Endothelial cell of hepatic sinusoid (primary cell): ENCODE measurements around the gene CILP2.

Source experiments
- in situ Hi-C: cut with HindIII; loops from 2 replicates; pipeline ENCODE4 v1.10.0; 2017; ENCODE audit warnings: low sequenced_read_pairs

CILP2 gene

DNA sequence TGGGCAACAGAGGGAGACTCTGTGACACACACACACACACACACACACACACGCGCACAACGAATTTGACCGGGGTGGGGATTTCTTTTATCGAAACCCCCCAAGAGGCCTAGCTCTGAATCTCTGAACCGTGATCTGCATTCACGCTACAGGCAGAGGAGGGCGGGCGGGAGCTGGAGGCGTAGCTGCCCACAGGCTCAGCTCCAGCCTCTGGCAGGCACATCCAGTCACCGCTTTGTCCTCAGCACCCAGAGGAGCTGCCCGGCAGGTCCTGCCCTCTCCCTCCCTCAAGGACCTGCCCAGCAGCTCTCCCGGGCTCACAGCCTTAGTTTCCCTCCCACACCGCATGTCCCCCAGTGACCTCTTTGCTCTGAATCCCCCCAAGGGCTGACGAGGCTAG is 20.0 kb downstream of the CILP2 start:
- in situ Hi-C loops, result no loop called here

DNA sequence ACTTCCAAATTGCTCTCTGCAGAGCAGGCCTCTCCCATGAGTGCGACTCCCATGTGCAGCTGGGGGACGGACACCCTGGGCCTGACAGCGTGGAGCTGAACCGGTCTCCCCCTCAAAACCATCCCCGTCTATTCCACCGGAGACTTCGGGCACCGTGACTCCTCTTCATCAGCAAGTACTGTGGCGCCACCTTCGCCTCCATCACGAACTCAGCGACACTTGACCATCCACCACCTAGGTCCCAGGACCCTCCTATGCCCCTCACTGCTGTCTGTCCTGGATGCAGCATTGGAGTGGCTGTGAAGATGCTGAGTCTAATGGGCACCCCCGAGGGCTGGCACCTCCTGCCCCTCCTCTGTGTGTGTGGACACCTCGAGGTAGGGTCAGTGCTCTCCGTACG is 20.6 kb downstream of the CILP2 start:
- in situ Hi-C loops, result no loop called here

DNA sequence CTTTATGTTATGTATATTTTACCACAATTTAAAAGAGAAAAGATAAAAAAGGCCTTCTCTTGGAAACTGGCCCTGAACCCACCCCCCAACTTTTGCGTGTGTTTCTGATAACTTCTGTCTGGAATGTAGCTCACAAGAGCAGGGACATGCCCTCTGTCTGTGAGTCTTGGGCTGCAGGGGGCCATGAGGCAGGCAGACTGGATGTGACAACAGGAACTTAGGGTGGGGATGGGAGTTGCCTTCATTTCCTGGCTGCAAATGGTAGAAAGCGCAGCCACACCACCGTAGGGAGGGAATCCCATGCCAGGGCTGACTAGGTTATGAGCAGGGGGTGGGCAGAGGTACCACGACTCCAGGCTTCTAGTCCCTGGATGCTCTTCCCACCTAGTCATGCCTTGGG is 21.9 kb downstream of the CILP2 start:
- in situ Hi-C loops, result no loop called here

DNA sequence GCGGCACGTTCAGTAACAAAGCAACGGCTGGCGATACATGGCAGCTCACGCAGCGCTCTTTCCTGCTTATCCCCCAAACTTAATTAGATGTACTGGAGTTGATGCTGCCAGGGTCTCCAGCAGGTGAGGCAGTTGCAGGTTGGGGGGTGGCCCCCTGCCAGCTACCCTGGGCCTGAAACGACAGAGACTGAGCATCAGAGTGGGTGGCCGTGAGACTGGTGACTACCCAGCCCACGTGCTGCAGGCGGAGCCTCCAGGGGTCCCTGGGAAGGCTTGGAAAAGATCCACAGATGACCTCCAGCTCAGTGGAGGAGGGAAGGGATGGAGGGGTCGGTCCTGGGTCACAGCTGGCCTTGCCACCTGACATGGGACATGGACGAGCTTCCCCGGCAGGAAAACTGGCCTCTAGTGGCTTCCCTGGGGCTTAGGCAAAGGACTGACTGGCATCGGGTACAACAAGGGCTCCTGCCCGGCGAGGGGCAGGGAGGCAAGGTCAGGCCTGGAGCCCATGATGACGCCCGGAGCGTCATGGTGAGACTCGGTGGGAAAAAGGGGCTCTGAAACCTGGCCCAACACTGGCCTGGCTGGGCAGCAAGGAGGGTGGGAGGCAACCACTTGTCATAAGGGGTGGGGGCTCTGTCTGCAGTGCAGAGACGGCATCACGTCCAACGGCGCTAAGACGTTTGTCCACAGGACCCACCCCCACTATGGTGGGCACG is 24.0 kb downstream of the CILP2 start:
- in situ Hi-C loops, result no loop called here

DNA sequence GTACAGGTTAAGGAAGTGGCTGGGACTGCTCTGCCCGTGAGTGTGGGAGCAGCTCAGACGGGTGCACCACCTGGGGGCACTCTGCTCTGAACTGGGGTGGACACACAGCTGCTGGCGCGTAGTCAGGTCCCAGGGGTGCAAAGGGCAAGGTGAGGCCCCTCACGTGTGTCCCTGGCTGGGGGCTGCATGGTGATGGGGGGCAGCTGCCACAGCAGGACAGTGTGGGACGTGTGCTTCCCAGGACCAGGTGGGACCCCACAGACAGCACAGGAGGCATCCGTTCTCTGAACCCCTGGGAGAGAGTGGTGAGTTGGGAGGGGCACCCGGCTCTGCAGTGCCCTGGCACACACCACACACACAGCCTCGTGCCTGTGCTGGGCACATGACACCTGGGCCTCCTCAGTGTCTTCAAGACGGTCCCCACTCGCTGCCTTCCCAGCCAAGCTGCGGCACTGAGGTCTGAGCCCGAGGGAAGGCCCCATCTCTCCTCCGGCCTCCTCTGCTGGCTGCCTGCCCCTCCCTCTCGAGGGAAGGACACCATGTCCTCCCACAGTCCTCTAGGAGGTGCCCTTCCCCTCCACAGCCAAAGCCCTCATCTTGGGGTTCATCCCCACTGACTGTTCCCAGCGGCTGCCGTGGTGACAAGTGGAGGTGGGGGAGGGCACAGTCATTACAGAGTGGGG is 24.7 kb downstream of the CILP2 start:
- in situ Hi-C loops, result no loop called here

DNA sequence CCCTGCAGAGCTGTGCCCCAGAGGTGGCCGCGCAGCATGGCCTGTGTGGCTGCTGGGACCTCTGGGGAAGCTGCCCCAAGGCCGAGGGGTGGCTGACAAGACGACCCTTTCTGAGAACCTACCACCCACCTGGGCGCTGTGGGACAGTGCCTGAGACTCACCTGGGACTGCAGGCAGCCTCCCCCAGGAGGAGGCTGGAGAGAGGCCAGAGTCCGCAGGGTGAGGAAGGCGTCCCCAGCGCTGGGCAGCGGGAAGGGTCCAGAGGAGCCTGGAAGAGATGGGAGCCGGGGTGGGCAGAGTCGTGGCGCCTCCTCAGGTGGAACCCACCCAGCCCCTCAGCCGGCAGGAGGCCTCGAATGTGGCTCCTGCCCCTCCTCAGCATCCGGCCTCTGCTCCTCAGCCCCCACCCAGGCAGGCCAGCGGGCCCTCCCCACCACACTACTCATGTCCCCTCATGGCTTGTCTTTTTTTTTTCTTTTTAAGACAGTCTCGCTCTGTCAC is 25.3 kb downstream of the CILP2 start:
- in situ Hi-C loops, result no loop called here

DNA sequence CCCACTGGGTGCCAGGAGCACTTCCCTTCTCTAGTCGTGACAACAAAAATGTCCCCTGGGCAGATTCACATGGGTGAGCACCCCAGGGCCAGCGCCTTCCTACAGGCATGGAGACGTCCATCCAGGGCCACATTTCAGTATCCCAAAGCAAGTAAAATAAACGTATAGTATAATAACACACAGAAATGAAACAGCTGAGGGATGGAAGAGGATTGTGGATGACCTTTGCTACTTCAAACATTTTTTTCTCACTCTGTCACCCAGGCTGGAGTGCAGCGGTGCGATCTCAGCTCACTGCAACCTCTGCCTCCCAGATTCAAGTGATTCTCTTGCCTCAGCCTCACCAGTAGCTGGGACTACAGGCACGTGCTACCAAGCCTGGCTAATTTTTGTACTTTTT is 28.2 kb downstream of the CILP2 start:
- in situ Hi-C loops, result no loop called here

DNA sequence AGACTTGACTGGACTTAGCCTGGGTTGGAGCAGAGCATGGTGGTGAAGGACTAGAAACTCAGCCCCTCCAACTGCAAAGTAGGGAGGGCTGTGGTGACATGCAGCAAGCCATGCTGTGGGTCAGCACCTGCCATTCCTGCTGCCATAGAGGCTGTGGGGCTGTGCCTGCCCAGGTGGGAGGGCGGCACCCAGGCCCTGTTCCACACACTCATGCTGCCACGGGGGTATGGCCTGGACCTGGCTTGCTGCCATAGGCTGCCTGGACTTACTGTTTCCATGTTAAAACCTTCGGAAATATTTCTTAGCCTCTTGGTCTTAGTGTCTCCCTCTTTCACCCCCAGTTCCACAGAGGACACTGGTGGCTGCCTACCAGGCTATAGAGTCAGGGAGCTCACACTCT is 29.3 kb downstream of the CILP2 start:
- in situ Hi-C loops, result no loop called here

DNA sequence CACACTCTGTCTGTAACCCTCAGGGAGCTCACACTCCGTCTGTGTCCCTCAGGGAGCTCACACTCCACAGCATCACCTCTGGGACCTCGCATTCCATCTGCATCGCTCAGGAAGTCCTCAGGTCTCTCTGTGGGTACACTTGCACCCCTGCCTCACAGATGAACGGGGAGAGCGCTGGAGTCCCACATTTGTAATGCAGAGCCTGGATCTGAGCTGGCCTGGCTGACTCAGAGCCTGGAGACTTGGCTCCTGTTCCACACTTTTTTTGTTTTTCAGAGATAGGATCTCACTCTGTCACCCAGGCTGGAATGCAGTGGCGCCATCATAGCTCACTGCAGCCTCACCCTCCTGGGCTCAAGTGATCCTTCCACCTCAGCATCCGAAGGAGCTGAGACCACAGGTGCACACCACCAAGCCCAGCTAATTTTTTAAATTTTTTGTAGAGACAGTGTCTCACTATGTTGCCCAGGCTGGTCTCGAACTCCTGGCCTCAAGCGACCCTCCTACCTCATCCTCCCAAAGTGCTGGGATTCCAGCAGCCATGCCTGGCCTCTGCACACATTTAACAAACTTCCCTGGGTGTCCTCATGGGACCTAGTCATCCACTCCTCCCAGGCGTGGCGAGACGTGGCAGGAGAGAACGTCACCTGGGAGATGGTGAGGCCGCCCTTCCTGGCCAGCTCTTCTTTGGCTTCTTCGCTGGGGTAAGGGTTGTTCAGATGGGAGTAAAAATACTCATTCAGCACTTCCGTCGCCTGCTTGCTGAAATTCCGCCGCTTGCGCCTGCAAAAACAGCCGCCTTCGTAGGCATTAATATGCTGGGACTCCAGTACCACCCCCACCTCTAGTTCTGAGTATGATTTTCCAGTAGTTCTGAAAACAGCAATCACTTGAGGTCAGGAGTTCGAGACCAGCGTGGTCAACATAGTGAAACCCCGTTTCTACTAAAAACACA is 31.0 kb downstream of the CILP2 start:
- in situ Hi-C loops, result no loop called here

DNA sequence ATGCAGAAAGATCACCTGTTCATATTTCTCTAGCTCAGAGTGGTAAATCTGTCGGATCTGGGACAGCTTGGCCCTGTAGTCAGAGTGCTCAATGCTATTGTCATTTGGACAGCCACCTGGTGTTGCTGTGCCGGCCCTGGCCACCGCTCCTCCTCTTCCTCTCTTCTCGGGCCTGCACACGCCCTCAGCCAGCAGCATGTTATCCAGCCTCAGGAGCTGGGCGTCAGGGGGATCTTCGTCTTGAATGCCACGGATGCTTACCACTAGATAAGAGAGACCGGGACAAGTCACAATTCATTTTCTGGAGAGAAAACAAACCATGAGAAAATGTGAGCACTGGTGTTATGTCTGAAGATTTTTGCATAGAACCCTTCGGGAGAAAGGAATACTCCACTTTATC is 32.5 kb downstream of the CILP2 start:
- in situ Hi-C loops, result no loop called here

DNA sequence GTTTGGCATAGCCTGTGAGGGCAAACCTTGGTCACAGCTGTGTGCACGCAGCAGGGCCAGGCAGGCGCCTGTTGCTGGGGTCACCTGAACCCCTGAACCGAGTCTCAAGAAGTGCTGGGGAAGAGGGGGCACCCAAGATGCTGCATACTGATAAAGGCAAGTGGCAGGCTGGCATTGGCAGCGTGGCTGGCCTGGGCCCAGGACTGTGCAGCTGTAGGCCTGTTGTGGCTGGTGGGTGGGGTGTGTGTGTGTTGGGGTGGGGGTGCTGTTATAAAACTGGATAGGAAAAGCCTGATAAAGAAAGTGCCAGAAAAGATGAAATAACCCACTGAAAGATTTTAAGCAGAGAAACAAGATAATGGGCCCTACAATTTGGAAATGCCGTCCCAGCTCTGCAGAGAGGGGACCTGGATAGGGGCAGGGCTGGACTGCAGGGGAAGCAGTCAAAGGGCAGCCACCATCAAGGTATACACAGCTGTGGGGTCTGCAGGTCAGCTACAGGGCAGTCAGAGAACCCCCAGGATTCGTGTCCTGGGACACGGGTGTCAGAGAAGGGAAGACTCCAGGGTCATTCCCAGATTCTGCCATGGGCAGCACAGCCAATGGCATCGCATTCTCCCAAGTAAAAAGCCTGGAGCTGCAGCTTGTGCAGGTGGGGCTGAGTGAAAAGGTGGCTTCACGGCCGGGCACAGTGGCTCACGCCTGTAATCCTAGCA is 33.2 kb downstream of the CILP2 start:
- in situ Hi-C loops, result no loop called here

DNA sequence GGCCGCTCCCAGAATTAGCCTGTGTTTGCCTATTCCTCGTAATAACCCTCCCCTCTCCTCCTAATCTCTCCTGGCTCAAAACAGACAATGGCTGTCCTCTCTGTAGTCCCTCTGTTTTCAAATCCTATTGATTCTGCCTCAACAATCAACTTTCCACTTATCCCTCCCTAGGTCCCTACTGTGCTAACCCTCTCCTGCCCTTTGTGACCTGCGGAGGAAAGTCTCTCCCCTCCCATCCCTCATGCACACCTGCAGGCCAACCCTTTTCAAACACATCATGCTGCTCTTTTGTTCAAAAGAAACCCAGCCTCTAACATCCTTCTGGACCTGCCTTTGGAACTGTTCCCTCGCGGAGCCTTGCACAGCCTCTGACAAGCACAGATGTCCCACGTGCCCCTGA is 37.3 kb downstream of the CILP2 start:
- in situ Hi-C loops, result no loop called here

DNA sequence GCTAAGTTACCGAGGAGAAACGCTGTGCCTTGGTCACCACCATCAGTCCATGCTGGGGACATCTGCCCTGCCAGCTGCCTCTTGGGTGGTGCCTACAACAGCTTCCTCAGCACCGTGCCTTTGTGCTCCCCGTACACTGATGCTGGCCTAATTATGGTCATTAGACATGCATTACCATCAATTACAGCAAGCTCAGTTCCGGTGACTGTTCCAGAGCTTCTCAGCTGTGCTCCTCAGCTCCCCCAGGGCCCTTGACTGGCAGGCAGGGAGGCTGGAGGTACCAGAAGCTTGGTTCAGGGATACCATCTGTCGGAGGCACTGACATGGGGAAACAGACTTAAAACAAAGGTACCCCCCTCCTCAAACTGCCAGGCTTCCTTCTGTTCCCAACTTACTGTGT is 40.2 kb downstream of the CILP2 start:
- in situ Hi-C loops, result no loop called here

DNA sequence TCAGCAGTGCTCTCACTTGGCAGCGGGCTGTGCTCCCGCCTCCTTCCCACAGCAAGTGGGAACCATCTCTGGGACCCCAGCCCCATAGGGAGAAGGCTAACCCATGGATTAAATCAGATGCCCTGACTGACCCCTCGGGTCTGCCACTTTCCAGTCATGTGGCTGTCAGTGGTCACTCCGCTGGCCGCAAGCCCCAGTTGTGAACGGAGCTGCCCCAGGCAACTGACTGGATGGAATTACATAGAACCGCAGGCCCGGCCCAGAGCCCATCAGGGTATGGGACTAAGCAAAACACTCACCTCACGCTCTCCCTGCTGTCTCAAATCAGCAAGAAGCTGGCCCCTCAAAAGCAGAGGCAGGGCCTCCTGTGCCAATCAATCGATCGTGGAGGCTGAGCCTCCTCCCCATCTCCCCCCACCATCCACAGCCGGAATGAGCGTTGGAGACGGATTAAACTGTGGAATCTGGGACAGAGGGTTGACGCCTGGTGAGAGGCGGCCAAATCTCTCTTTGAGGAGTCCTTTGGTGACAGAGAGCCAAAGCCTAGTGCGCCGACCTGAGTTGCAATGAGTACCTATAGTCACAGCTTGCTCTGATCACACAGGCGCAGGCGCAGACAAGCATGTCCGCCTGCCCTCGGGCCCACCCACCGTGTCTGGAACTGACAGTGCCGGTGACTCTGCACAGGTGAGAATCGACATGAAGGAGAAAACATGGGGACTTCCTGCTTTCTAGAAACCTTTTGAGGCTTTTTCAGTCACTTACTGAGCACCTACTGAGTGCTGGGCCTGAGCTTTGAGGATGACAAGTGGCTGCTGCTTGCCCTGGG is 41.7 kb downstream of the CILP2 start:
- in situ Hi-C loops, result no loop called here

DNA sequence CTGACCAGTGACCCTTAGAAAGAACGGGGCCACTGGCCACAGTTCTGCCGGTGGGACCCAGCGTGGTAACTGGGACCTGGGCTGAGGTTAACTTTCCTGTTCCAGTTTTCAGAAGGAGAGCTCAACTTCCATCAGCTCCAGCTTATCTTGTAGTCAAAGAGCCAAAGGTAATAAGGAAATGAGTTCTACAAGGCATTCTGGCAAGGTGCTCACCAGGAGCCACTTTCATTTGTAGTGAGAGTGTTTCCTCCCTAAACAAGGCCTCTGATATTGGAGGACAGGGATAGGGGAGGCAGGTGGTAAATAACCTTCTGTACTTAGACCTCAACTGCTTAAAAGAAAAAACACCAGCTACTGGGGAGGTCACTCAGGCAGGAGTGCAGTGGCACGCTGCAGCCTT is 42.4 kb downstream of the CILP2 start:
- in situ Hi-C loops, result no loop called here

DNA sequence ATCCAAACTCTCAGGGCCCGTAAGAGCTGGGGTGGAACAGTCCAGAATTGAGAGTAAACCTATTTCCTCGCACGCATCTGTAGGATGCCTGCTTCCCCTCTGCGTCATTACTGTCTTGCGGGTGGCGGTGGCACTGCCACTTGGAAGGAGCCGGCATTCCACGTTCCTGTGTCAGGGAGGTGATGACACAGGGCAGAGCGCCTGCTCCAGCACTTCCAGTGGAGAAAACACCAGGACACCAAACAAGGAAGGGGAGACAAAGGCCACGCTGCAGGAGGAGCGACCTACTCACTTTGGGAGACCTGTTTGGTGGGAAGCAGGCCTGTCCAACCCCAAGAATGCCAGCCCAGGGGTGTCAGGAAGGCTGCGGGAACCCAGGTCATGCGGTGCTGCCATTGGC is 43.3 kb downstream of the CILP2 start:
- in situ Hi-C loops, result no loop called here

DNA sequence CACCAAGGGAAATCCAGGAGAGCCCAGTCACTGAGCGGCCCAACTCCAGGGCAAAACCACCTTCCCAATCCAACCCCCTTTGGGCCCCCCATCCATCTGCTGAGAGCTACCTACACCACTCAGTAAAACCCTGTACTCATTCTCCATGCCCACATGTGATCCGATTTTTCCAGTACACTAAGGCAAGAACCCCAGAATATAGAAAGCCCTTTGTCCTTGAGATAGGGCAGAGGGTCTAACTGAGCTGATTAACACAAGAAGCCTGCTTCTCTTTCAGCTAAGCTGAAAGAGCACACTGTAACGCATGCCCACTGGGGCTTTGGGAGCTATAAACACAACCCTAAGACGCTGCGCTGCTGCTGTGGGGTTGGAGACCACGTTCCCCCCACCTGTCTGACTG is 44.4 kb downstream of the CILP2 start:
- in situ Hi-C loops, result no loop called here

DNA sequence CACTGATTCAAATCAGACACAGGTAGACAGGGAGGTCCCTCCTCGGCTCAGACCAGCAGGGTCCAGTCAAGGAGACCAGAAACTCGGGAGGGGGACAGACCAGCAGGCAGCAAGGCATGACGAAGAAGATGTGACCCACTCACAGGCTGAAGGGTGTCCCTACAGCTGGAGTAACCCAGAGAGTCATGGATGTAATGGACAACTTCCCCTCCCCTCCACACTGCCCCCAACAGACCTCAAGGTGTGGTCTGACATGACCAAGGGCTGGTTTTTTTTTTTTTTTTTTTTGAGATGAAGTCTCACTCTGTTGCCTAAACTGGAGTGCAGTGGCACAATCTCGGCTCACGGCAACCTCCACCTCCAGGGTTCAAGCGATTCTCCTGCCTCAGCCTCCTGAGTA is 46.3 kb downstream of the CILP2 start:
- in situ Hi-C loops, result no loop called here

DNA sequence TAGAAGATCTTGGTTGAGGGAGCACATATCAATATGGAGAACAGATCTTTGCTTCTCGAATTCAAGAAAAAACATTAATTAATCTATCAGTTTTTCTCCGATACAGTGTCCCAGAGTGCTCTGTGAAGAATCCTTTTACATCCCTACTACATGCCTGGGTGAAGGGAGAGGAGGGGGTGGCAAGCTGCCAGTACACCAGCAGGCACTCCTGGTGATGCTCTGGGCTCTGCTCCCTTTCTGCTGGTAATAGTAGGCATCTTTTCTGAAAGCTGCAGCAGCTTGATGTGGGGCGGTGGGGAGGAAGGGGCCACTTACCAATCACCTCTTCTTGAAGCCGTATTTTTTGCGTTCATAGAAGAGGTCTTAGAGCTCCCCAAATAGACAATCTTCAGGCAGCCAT is 49.7 kb downstream of the CILP2 start:
- in situ Hi-C loops, result no loop called here

DNA sequence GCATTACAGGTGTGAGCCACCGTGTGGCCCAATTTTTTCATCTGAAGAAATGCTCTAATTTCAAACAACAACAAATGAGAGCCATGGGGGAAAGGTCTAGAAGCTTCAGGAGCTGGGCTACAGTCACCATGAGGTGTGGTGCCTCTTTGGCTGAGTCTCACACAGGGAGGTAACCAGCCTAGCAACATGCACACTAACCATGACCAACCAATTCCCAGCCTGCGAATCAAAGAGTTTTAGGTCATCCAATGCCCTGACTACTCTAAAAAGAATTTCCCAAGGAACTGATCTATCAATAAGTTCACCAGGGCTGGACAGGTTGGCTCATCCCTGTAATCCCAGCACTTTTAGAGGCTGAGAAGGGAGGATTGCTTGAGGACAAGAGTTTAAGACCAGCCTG is 50.5 kb downstream of the CILP2 start:
- in situ Hi-C loops, result no loop called here
